NCI-H82 treated with DMSO at 0.1 percent for 48 hours (cell line): Measurements from ENCODE around the gene ANKRD11.
"Not testable (repeated sequence)": the region's sequence is repeated elsewhere in the genome, so short reads cannot be mapped to it uniquely, and the experiment has no call there.

Source experiments
- DNase-seq: peaks from one replicate; lab custom pipeline; 2025; ENCODE audit not compliant: unreplicated experiment; lab: John Stamatoyannopoulos, UW

The ANKRD11 gene

GRCh38 chr16:89482150-89482816 lies 8.1 kb downstream of the ANKRD11 start:
- DNase-seq = no peak

- no peak for DNase-seq
These were observed 8.9 kb downstream of the ANKRD11 start for GRCh38 chr16:89481356-89481955.

GRCh38 chr16:89478576-89479221 lies 11.7 kb downstream of the ANKRD11 start:
- DNase-seq = no peak

- no peak for DNase-seq
These were observed 13.5 kb downstream of the ANKRD11 start for GRCh38 chr16:89476811-89477261.

- DNase-seq = no peak
These were observed 14.0 kb downstream of the ANKRD11 start for GRCh38 chr16:89476379-89476778.

- DNase-seq = no peak
These were observed 15.2 kb downstream of the ANKRD11 start for GRCh38 chr16:89475144-89475543.

- DNase-seq = no peak
These were observed 16.5 kb downstream of the ANKRD11 start for GRCh38 chr16:89473791-89474414.

- DNase-seq = no peak
These were observed 17.1 kb downstream of the ANKRD11 start for GRCh38 chr16:89473136-89473712.

GRCh38 chr16:89472711-89473075 lies 17.7 kb downstream of the ANKRD11 start:
- DNase-seq = no peak

GRCh38 chr16:89467382-89467781 lies 23.0 kb downstream of the ANKRD11 start:
- DNase-seq = no peak

- no peak for DNase-seq
These were observed 23.4 kb downstream of the ANKRD11 start for GRCh38 chr16:89466920-89467319.

GRCh38 chr16:89463312-89463711 lies 27.0 kb downstream of the ANKRD11 start:
- not testable (repeated sequence) for DNase-seq

- DNase-seq = not testable (repeated sequence)
These were observed 27.7 kb downstream of the ANKRD11 start for GRCh38 chr16:89462639-89463038.

- not testable (repeated sequence) for DNase-seq
These were observed 28.5 kb downstream of the ANKRD11 start for GRCh38 chr16:89461890-89462289.

GRCh38 chr16:89460556-89460955 lies 29.8 kb downstream of the ANKRD11 start:
- DNase-seq = no peak

GRCh38 chr16:89458967-89459366 lies 31.4 kb downstream of the ANKRD11 start:
- DNase-seq = no peak

GRCh38 chr16:89458551-89458950 lies 31.8 kb downstream of the ANKRD11 start:
- no peak for DNase-seq

- DNase-seq = no peak
These were observed 33.9 kb downstream of the ANKRD11 start for GRCh38 chr16:89456419-89456959.

GRCh38 chr16:89455692-89456091 lies 34.7 kb downstream of the ANKRD11 start:
- no peak for DNase-seq

- DNase-seq = no peak
These were observed 35.2 kb downstream of the ANKRD11 start for GRCh38 chr16:89455178-89455577.
